GM21529 (cell line): Measurements from ENCODE around the gene PSIP1.
"Not testable (repeated sequence)": the region's sequence is repeated elsewhere in the genome, so short reads cannot be mapped to it uniquely, and the experiment has no call there.

ENCODE experiments used
- ATAC-seq: cut with Tn5 transposase; IDR thresholded peaks from one replicate; pipeline ENCODE4 v1.9.1; 2021; ENCODE audit not compliant: unreplicated experiment

PSIP1 gene

GRCh38 chr9:15441841-15442240 lies 68.9 kb downstream of the PSIP1 start:
- ATAC-seq: not testable (repeated sequence)

GRCh38 chr9:15438891-15439290 lies 71.9 kb downstream of the PSIP1 start:
- no peak for ATAC-seq

GRCh38 chr9:15433661-15434060 lies 77.1 kb downstream of the PSIP1 start:
- peak; percentile 65 for ATAC-seq

- no peak for ATAC-seq
Measured at GRCh38 chr9:15433191-15433590, 77.6 kb downstream of the PSIP1 start.

GRCh38 chr9:15430920-15431844 lies 79.6 kb downstream of the PSIP1 start:
- ATAC-seq: no peak

- ATAC-seq: not testable (repeated sequence)
Measured at GRCh38 chr9:15427702-15428101, 83.1 kb downstream of the PSIP1 start.

GRCh38 chr9:15426019-15426418 lies 84.8 kb downstream of the PSIP1 start:
- ATAC-seq: peak; percentile 54

- ATAC-seq: no peak
Measured at GRCh38 chr9:15423231-15423985, 87.4 kb downstream of the PSIP1 start.

GRCh38 chr9:15422372-15423230 lies 88.2 kb downstream of the PSIP1 start, which contains the start of gene SNAPC3:
Gene SNAPC3, plus strand, starts transcription at chr9:15422876. Its CDS starts 4 bp downstream, at chr9:15422880.
- ATAC-seq: peak; percentile 93

- ATAC-seq: no peak
Measured at GRCh38 chr9:15421990-15422371, 88.8 kb downstream of the PSIP1 start.

GRCh38 chr9:15421532-15421931 lies 89.2 kb downstream of the PSIP1 start:
- no peak for ATAC-seq

- ATAC-seq: no peak
Measured at GRCh38 chr9:15420796-15421195, 90.0 kb downstream of the PSIP1 start.

- no peak for ATAC-seq
Measured at GRCh38 chr9:15417626-15418025, 93.1 kb downstream of the PSIP1 start.

GRCh38 chr9:15416880-15417279 lies 93.9 kb downstream of the PSIP1 start:
- peak; percentile 68 for ATAC-seq
